WI38 (cell line): ENCODE measurements around the gene TMEM218.
"Not testable (repeated sequence)": the region's sequence is repeated elsewhere in the genome, so short reads cannot be mapped to it uniquely, and the experiment has no call there.

Experiments
- H3K4me3 ChIP-seq: 2 replicates; pipeline ENCODE4 v1.5.1; 2011; ENCODE audit warnings: low read depth, mild to moderate bottlenecking, control low read depth, low read length
- TF ChIP-seq, protein P1 (sequence below): IDR thresholded peaks from 2 replicates; pipeline ENCODE4 v1.5.1; 2012; ENCODE audit warnings: low read depth, mild to moderate bottlenecking, control low read depth, low read length

The TMEM218 gene

GRCh38 chr11:125090816-125091215, 20.6 kb downstream of the TMEM218 start:
- TF ChIP-seq, protein P1, sequence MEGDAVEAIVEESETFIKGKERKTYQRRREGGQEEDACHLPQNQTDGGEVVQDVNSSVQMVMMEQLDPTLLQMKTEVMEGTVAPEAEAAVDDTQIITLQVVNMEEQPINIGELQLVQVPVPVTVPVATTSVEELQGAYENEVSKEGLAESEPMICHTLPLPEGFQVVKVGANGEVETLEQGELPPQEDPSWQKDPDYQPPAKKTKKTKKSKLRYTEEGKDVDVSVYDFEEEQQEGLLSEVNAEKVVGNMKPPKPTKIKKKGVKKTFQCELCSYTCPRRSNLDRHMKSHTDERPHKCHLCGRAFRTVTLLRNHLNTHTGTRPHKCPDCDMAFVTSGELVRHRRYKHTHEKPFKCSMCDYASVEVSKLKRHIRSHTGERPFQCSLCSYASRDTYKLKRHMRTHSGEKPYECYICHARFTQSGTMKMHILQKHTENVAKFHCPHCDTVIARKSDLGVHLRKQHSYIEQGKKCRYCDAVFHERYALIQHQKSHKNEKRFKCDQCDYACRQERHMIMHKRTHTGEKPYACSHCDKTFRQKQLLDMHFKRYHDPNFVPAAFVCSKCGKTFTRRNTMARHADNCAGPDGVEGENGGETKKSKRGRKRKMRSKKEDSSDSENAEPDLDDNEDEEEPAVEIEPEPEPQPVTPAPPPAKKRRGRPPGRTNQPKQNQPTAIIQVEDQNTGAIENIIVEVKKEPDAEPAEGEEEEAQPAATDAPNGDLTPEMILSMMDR, result no peak
- no peak overlapping the region for H3K4me3 ChIP-seq

DNA sequence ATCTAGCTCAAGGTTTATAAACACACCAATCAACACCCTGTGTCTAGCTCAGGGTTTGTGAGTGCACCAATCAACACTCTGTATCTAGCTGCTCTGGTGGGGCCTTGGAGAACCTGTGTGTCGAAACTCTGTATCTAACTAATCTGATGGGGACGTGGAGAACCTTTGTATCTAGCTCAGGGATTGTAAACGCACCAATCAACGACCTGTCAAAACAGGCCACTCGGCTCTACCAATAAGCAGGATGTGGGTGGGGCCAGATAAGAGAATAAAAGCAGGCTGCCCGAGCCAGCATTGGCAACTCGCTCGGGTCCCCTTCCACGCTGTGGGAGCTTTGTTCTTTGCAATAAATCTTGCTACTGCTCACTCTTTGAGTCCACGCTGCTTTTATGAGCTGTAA, 21.3 kb downstream of the TMEM218 start:
- H3K4me3 ChIP-seq, result not testable (repeated sequence)

DNA sequence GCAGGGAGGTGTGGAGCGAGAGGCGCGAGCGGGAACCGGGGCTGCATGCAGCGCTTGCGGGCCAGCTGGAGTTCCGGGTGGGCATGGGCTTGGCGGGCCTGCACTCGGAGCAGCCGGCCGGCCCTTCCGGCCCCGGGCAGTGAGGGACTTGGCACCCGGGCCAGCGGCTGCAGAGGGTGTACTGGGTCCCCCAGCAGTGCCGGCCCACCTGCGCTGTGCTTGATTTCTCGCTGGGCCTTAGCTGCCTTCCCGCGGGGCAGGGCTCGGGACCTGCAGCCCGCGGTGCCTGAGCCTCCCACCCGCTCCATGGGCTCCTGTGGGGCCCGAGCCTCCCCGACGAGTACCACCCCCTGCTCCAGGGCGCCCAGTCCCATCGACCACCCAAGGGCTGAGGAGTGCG, 21.9 kb downstream of the TMEM218 start:
- H3K4me3 ChIP-seq, result not testable (repeated sequence)

DNA sequence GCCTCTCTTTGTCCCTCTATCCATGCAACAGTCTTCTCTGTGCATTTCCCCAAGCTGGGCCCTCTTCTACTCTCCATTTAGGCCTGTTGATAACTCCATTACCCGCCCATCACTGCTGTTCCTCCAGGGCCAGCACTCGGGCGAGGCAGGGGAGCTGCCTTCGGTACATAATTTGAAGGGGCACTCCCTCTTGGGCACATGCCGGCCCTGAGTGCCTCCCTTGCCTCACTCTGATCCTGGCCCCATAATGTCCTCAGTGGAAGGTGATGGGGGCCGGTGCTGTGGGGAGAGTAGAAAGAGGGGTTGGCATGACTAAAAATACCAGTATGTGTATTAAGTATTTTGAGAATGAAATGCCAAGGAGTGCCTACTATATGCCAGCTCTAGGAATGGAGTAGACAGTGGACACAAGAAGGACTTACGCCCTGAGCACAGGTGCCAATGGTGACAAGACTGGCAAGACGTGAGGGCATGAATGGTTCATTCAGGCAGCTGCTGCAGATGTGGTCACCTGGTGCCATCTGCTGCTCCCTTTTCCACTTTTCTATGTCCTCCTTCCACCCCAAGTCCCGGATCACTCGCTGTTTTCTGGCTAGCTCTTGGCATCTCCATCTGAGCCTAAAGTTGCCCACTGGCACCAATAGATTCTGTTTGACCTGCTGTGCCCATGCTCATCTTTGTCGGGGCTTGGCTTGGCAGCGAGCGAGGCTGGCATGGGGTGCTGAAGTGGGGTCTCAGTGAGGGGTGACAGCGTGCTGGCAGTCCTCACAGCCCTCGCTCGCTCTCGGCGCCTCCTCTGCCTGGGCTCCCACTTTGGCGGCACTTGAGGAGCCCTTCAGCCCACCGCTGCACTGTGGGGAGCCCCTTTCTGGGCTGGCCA, 22.6 kb downstream of the TMEM218 start:
- TF ChIP-seq, protein P1, result no peak

DNA sequence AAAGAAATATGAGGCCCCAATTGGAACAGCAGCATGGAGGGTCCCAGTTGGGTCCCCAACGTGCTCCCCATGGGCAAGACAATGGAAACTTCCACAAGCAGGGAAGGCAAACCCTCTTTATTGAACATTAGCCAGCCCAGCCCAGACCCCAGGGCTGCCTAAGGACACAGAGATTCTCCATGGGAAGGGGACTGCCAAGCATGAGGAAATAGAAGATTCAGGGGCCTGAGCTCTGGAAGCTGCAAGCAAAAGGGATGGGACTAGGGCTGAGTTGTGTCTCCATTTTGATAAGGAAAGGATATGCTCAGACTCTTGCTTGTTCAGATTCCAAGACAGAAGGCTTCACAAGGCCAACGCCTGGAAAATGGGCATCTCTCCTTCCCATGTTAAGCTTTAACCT, 23.3 kb downstream of the TMEM218 start:
- TF ChIP-seq, protein P1, result no peak
- no peak overlapping the region for H3K4me3 ChIP-seq

More for the DNA sequence above, 22.6 kb downstream of the TMEM218 start:
- H3K4me3 ChIP-seq, result no peak overlapping the region

GRCh38 chr11:125086633-125087296, 24.7 kb downstream of the TMEM218 start:
- TF ChIP-seq, protein P1, result no peak
- H3K4me3 ChIP-seq, result no peak overlapping the region

DNA sequence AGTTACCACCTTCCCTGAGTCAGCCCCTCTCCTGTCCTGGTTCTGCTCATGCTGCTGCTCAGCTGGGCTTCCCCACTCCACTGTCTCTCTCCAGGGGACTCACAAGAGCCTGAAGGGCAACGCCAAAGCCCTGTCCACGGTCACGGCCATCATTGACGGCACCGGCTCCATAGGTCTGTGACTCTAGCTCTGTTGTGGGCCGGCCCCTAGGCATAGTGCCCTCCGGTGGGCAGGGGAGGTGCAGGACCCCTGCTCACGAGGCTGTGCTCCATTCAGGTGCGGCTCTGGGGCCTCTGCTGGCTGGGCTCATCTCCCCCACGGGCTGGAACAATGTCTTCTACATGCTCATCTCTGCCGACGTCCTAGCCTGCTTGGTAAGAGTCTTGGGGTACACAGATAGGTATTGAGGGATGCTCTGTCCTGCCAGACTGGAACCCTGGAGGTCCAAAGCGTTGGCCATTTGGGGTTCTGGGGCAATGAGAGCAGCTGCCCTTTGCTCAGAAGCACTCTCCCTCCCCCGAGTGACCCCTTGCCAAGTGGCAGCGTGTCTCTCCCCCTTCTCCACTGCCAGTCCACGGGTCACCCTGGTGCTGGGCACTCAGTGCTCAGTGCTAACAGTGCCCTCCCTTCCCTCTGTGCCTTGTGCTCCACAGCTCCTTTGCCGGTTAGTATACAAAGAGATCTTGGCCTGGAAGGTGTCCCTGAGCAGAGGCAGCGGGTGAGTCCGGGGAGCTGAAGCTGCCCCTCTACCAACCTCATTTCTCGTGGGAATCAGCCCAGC, 25.9 kb downstream of the TMEM218 start:
- no peak overlapping the region for H3K4me3 ChIP-seq
- TF ChIP-seq, protein P1, result no peak

GRCh38 chr11:125084761-125085231, 26.6 kb downstream of the TMEM218 start:
- H3K4me3 ChIP-seq, result no peak overlapping the region
- TF ChIP-seq, protein P1, result no peak
